ENCODE results near the gene CHDH. TPM values are rescaled to one million over a fixed set of nuclear protein-coding genes. Genes with fewer than 3 reads are reported as not detected.

CHDH gene
- total and polyA plus RNA-seq, 2 donors (not counting 1 experiment from before 2014, with no cell fraction given) = 0.03 to 0.37 TPM

GRCh38 chr3:53824795-53825194 is 21.4 kb downstream of the CHDH start:
- no peak for ATAC-seq (ENCODE audit: low read depth)
- H3K9me3 ChIP-seq (ENCODE audit: control extremely low read depth in 1 of 3, control insufficient read depth in 2 of 3, insufficient read depth in 1 of 3, low read length in 2 of 3) = peaks cover 0 to 3% (median 0%) of the 10 kb centered on the region in 3 donors
- peaks cover 0 to 2% (median 0%) of the 10 kb centered on the region in 4 experiments for H3K27me3 ChIP-seq (replicated peaks in 1 of 4; ENCODE audit: control extremely low read depth in 1 of 4, control insufficient read depth in 3 of 4, insufficient read depth in 4 of 4, low read length in 3 of 4)
- CTCF ChIA-PET = no interaction called here
- Mint-ChIP-seq H3K9me3 (ENCODE audit: insufficient read depth) (no peaks in the 10 kb centered on the region), H3K27ac (no peak overlapping the region), H3K27me3 (no peaks in the 10 kb centered on the region), H3K4me1 (no peaks in the 10 kb centered on the region), H3K4me3 (no peak overlapping the region)
- no peaks in the 10 kb centered on the region for H3K36me3 ChIP-seq (replicated peaks in 1 of 2; ENCODE audit: control extremely low read depth in 1 of 2, control insufficient read depth in 1 of 2, extremely low read depth in 1 of 2, insufficient read depth in 2 of 2, low read length in 1 of 2)
- no peaks in the 10 kb centered on the region for H3K4me1 ChIP-seq (ENCODE audit: control insufficient read depth in 2 of 2, insufficient read depth in 2 of 2, low read length in 2 of 2)
- H3K79me2 ChIP-seq (ENCODE audit: control insufficient read depth, insufficient read depth, low read length) = no peaks in the 10 kb centered on the region
- intact Hi-C loops (cut with micrococcal nuclease) = no loop called here
- POLR2A ChIA-PET = no interaction called here
- no peak overlapping the region for H3K4me2 ChIP-seq (replicated peaks; ENCODE audit: low read depth, low read length, poor library complexity, severe bottlenecking)
- TF ChIP-seq EZH2 (IDR thresholded peaks at IDR 0.05; ENCODE audit: borderline replicate concordance, insufficient read depth, low read depth, low read length, poor library complexity, severe bottlenecking) (no peak), CTCF (IDR thresholded peaks at IDR 0.05) (no peak)
- no peak overlapping the region for H3K4me3 ChIP-seq (ENCODE audit: control extremely low read depth in 1 of 5, extremely low read depth in 1 of 5, insufficient read depth in 1 of 5, low read depth in 2 of 5, low read length in 4 of 5)
- no peak overlapping the region for H2AFZ ChIP-seq (ENCODE audit: insufficient read depth, low read depth, low read length, poor library complexity, severe bottlenecking)
- DNase-seq = no peak
- H4K20me1 ChIP-seq (ENCODE audit: control insufficient read depth, insufficient read depth, low read length, poor library complexity, severe bottlenecking) = no peaks in the 10 kb centered on the region
- WGBS (ENCODE audit: insufficient coverage) = 100% methylated on average over 1 of the region's 4 CpGs
- no peak overlapping the region for H3K9ac ChIP-seq (ENCODE audit: low read length)
- H3K27ac ChIP-seq (ENCODE audit: low read length in 2 of 2) = no peak overlapping the region

DNA sequence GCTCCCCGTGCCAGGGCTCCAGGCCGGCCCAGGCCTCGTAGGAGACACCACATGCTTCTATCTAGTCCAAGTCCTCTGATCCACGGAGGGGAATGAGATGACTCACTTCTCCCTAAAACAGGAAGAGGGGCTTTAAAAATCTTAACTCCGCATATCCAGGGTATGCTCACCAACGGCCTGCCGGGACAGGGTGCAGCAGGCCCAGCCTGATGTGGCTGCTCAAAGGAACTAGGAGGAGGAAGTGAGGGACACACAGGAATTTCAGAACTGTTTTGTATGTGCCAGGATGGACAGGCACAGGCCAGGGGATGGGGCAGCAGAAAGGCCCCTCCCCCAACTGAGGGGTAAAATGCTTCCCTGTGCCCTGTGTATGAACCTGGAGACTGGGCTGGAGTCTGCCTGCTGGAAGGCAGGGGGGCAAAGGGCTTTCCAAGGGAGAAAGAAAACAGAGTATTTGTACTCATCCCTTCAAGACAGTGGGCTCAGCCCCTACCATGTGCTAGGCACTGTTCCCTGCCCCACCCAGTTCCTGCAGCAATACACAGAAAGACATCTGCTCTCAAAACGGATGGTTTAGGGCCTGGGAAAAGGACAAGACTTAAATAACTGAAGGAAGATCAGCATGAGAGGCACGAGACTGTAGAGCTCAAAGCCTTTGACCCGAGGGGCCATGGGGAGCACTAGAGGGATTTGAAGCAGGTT is 22.1 kb downstream of the CHDH start:
- no peak for DNase-seq
- Histone ChIP-seq H4K20me1 (ENCODE audit: control insufficient read depth, insufficient read depth, low read length, poor library complexity, severe bottlenecking) (no peaks in the 10 kb centered on the region), H3K4me2 (replicated peaks; ENCODE audit: low read depth, low read length, poor library complexity, severe bottlenecking) (no peak overlapping the region), H3K4me3 (ENCODE audit: control extremely low read depth in 1 of 5, extremely low read depth in 1 of 5, insufficient read depth in 1 of 5, low read depth in 2 of 5, low read length in 4 of 5) (no peak overlapping the region), H3K4me1 (ENCODE audit: control insufficient read depth in 2 of 2, insufficient read depth in 2 of 2, low read length in 2 of 2) (no peaks in the 10 kb centered on the region), H3K79me2 (ENCODE audit: control insufficient read depth, insufficient read depth, low read length) (no peaks in the 10 kb centered on the region), H3K27me3 (replicated peaks in 1 of 4; ENCODE audit: control extremely low read depth in 1 of 4, control insufficient read depth in 3 of 4, insufficient read depth in 4 of 4, low read length in 3 of 4) (peaks cover 0 to 6% (median 0%) of the 10 kb centered on the region in 4 experiments), H3K27ac (ENCODE audit: low read length in 2 of 2) (no peak overlapping the region), H3K36me3 (replicated peaks in 1 of 2; ENCODE audit: control extremely low read depth in 1 of 2, control insufficient read depth in 1 of 2, extremely low read depth in 1 of 2, insufficient read depth in 2 of 2, low read length in 1 of 2) (no peaks in the 10 kb centered on the region), H3K9ac (ENCODE audit: low read length) (no peak overlapping the region), H2AFZ (ENCODE audit: insufficient read depth, low read depth, low read length, poor library complexity, severe bottlenecking) (no peak overlapping the region), H3K9me3 (ENCODE audit: control extremely low read depth in 1 of 3, control insufficient read depth in 2 of 3, insufficient read depth in 1 of 3, low read length in 2 of 3) (peaks cover 0 to 3% (median 0%) of the 10 kb centered on the region in 3 donors)
- 95% methylated on average over 7 of the region's 10 CpGs for WGBS (ENCODE audit: insufficient coverage)
- intact Hi-C loops (cut with micrococcal nuclease) = no loop called here
- Mint-ChIP-seq H3K4me1 (no peaks in the 10 kb centered on the region), H3K27ac (no peak overlapping the region), H3K27me3 (no peaks in the 10 kb centered on the region), H3K4me3 (no peak overlapping the region), H3K9me3 (ENCODE audit: insufficient read depth) (no peaks in the 10 kb centered on the region)
- CTCF ChIA-PET = no interaction called here
- ATAC-seq (ENCODE audit: low read depth) = no peak
- POLR2A ChIA-PET = no interaction called here
- TF ChIP-seq CTCF (IDR thresholded peaks at IDR 0.05) (no peak), EZH2 (IDR thresholded peaks at IDR 0.05; ENCODE audit: borderline replicate concordance, insufficient read depth, low read depth, low read length, poor library complexity, severe bottlenecking) (no peak)

All from B cell (primary cell).